ENCODE measurements around the gene AACS. TPM values are rescaled to one million over a fixed set of nuclear protein-coding genes. Genes with fewer than 3 reads are reported as not detected.
"Not testable (repeated sequence)": the region's sequence is repeated elsewhere in the genome, so short reads cannot be mapped to it uniquely, and the experiment has no call there.

The AACS gene
- total RNA-seq, 1 experiment from 2014 or later = 20.1 TPM

DNA sequence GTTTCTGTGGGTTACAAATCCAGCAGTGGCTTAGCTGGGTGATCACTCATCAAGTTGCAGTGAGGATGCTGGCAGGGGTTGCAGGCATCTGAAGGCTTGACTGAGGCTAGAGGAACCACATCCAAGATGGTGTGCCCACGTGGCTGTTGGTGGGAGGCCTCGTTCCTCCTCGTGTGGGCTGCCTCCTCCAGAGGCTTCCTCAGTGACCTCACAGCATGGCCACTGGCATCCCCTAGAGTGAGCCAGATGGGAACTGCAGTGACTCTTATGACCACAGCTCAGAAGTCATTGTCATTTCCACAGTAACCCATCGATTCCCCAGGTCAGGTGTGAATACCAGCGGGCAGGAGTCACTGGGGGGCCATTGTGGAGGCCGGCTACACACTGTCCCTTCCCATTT lies 17.8 kb downstream of the AACS start:
- no peak overlapping the region for H3K4me3 ChIP-seq (ENCODE audit: low read depth, low read length, poor library complexity, severe bottlenecking)
- TF ChIP-seq EZH2 (IDR thresholded peaks at IDR 0.05; ENCODE audit: borderline replicate concordance, low read depth, low read length, poor library complexity, severe bottlenecking) = no peak
- no peaks in the 10 kb centered on the region for H3K9me3 ChIP-seq (ENCODE audit: low read depth, low read length, poor library complexity, severe bottlenecking)
- H3K36me3 ChIP-seq (ENCODE audit: insufficient read depth, low read length, poor library complexity, severe bottlenecking) = peaks cover 5% of the 10 kb centered on the region
- H3K27ac ChIP-seq (ENCODE audit: low read depth, low read length, poor library complexity, severe bottlenecking) = no peak overlapping the region
- H3K4me1 ChIP-seq (ENCODE audit: insufficient read depth, low read length, poor library complexity, severe bottlenecking) = peaks cover 11% of the 10 kb centered on the region
- no peak for DNase-seq (ENCODE audit: low spot score)
- intact Hi-C loops (cut with micrococcal nuclease; ENCODE audit: unreplicated experiment) = no loop called here
- ChIA-PET POLR2A (ENCODE audit: low non-redundant PET) (no interaction called here), CTCF (no interaction called here)
- no TSS peak for BruUV-seq (replicated peaks)
- no peaks in the 10 kb centered on the region for H3K27me3 ChIP-seq (replicated peaks; ENCODE audit: insufficient read depth, low read depth, low read length, poor library complexity)

DNA sequence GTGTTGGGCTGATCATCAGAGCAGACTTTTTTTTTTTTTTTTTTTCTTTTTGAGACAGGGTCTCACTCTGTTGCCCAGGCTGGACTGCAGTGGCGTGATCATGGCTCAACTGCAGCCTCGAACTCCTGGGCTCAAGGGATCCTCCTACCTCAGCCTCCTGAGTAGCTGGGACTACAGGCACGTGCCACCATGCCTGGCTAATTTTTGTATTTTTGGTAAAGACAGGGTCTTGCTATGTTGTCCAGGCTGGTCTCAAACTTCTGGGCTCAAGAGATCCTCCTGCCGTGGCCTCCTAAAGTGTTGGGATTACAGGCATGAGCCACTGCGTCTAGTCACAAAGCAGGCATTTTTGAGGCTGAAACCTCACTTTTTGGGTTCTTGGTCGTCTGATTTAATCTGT lies 23.0 kb downstream of the AACS start:
- H3K36me3 ChIP-seq (ENCODE audit: insufficient read depth, low read length, poor library complexity, severe bottlenecking); BruUV-seq (replicated peaks); H3K4me3 ChIP-seq (ENCODE audit: low read depth, low read length, poor library complexity, severe bottlenecking); DNase-seq (ENCODE audit: low spot score); H3K4me1 ChIP-seq (ENCODE audit: insufficient read depth, low read length, poor library complexity, severe bottlenecking); intact Hi-C loops (cut with micrococcal nuclease; ENCODE audit: unreplicated experiment); H3K27me3 ChIP-seq (replicated peaks; ENCODE audit: insufficient read depth, low read depth, low read length, poor library complexity); H3K9me3 ChIP-seq (ENCODE audit: low read depth, low read length, poor library complexity, severe bottlenecking); CTCF ChIA-PET; POLR2A ChIA-PET (ENCODE audit: low non-redundant PET); H3K27ac ChIP-seq (ENCODE audit: low read depth, low read length, poor library complexity, severe bottlenecking): not testable (repeated sequence)

DNA sequence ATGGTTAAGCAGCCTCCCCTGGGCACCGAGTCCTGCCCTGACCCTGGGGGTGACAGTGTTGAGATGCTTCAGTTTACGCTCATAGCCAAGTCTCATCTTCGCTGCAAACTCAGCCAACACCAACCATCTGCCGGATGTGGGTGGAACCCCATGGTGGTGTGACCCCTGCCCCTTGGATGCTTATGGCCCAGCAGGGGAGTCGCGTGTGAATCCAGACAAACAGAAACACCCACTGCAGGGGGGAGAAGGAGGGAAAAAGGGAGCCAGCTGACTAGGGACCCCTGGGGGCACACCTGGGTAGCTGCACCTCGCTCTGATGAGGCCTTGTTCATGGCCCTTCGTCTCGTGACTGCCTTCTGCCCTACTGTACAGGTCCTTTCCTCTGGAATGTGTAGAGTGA lies 23.8 kb downstream of the AACS start:
- TF ChIP-seq, protein P1, sequence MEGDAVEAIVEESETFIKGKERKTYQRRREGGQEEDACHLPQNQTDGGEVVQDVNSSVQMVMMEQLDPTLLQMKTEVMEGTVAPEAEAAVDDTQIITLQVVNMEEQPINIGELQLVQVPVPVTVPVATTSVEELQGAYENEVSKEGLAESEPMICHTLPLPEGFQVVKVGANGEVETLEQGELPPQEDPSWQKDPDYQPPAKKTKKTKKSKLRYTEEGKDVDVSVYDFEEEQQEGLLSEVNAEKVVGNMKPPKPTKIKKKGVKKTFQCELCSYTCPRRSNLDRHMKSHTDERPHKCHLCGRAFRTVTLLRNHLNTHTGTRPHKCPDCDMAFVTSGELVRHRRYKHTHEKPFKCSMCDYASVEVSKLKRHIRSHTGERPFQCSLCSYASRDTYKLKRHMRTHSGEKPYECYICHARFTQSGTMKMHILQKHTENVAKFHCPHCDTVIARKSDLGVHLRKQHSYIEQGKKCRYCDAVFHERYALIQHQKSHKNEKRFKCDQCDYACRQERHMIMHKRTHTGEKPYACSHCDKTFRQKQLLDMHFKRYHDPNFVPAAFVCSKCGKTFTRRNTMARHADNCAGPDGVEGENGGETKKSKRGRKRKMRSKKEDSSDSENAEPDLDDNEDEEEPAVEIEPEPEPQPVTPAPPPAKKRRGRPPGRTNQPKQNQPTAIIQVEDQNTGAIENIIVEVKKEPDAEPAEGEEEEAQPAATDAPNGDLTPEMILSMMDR (conservative IDR thresholded peaks at IDR 0.05; ENCODE audit: low read depth, low read length) = no peak
- no peak for TF ChIP-seq EZH2 (IDR thresholded peaks at IDR 0.05; ENCODE audit: borderline replicate concordance, low read depth, low read length, poor library complexity, severe bottlenecking)
- no peak for DNase-seq (ENCODE audit: low spot score)
- Histone ChIP-seq H3K9me3 (ENCODE audit: low read depth, low read length, poor library complexity, severe bottlenecking) (no peaks in the 10 kb centered on the region), H3K4me3 (ENCODE audit: low read depth, low read length, poor library complexity, severe bottlenecking) (no peak overlapping the region), H3K4me1 (ENCODE audit: insufficient read depth, low read length, poor library complexity, severe bottlenecking) (no peaks in the 10 kb centered on the region), H3K27me3 (replicated peaks; ENCODE audit: insufficient read depth, low read depth, low read length, poor library complexity) (no peaks in the 10 kb centered on the region), H3K27ac (ENCODE audit: low read depth, low read length, poor library complexity, severe bottlenecking) (no peak overlapping the region), H3K36me3 (ENCODE audit: insufficient read depth, low read length, poor library complexity, severe bottlenecking) (peaks cover 11% of the 10 kb centered on the region)
- no TSS peak for BruUV-seq (replicated peaks)
- intact Hi-C loops (cut with micrococcal nuclease; ENCODE audit: unreplicated experiment) = no loop called here
- ChIA-PET POLR2A (ENCODE audit: low non-redundant PET) (no interaction called here), CTCF (no interaction called here)

DNA sequence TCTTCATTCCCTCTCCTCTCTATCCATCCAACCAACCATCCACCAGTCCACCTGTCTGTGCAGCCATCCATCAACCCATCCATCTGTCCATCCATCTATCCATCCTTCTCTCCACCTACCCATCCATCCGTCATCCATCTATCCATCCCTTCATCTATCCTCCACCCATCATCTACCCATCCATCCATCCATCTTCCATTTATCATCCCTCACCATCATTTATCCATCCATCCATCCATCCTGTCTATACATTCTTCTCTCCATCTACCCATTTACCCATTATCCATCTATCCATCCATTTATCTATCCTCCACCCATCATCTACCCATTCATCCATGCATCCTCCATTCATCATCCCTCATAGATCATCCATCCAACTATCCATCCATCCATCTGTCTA lies 24.4 kb downstream of the AACS start:
- CTCF ChIA-PET = no interaction called here

More for the DNA sequence above, 24.4 kb downstream of the AACS start:
- intact Hi-C loops (cut with micrococcal nuclease; ENCODE audit: unreplicated experiment) = no loop called here
- POLR2A ChIA-PET (ENCODE audit: low non-redundant PET) = no interaction called here
- Histone ChIP-seq H3K9me3 (ENCODE audit: low read depth, low read length, poor library complexity, severe bottlenecking) (no peaks in the 10 kb centered on the region), H3K4me1 (ENCODE audit: insufficient read depth, low read length, poor library complexity, severe bottlenecking) (no peaks in the 10 kb centered on the region), H3K27me3 (replicated peaks; ENCODE audit: insufficient read depth, low read depth, low read length, poor library complexity) (no peaks in the 10 kb centered on the region), H3K27ac (ENCODE audit: low read depth, low read length, poor library complexity, severe bottlenecking) (no peak overlapping the region), H3K36me3 (ENCODE audit: insufficient read depth, low read length, poor library complexity, severe bottlenecking) (peaks cover 12% of the 10 kb centered on the region), H3K4me3 (ENCODE audit: low read depth, low read length, poor library complexity, severe bottlenecking) (no peak overlapping the region)
- TF ChIP-seq, protein P1 (conservative IDR thresholded peaks at IDR 0.05; ENCODE audit: low read depth, low read length) = no peak
- no peak for TF ChIP-seq EZH2 (IDR thresholded peaks at IDR 0.05; ENCODE audit: borderline replicate concordance, low read depth, low read length, poor library complexity, severe bottlenecking)
- BruUV-seq (replicated peaks) = no TSS peak
- no peak for DNase-seq (ENCODE audit: low spot score)
